HCT116 (cell line): ENCODE measurements around the gene LRRFIP1. TPM values are rescaled to one million over a fixed set of nuclear protein-coding genes. Genes with fewer than 3 reads are reported as not detected.

Experiments used
- ATAC-seq: fragments of 200-7000 bp; cut with Tn5 transposase; 2 replicates; pipeline ENCODE4 v1.9.1; 2020; ENCODE audit warnings: mild to moderate bottlenecking, moderate library complexity
- BruUV-seq: library from RNA; stranded (reverse); fragments of 400-500 nt; replicated peaks from 2 replicates; lab custom pipeline; 2021; lab: Mats Ljungman, UMichigan
- CTCF ChIA-PET: fragments of 300-600 bp; sonication (Branson Sonifier 250); formaldehyde crosslinking; loops from one replicate; lab custom pipeline; 2021; ENCODE audit warnings: antibody characterized with exemption; lab: Charles Lee
- POLR2A ChIA-PET: fragments of 300-600, 350-600 bp; sonication (Branson Sonifier 250); formaldehyde crosslinking; loops from one replicate; lab custom pipeline; 2021; ENCODE audit warnings: antibody characterized with exemption; lab: Charles Lee
- RAD21 ChIA-PET, 2 experiments: fragments of 300-600 bp; sonication (Branson Sonifier 250); formaldehyde crosslinking; loops; one replicate each; lab custom pipeline; 2023; ENCODE audit warnings: low total read pairs in 2 of 2; ENCODE audit not compliant: uncharacterized antibody in 2 of 2, unreplicated experiment in 2 of 2, low non-redundant PET in 1 of 2; lab: Charles Lee
- DNase-seq: peaks from one replicate; pipeline ENCODE4 v3.0.0-alpha.2; 2010; ENCODE audit warnings: low read depth, low spot score
- H2AFZ ChIP-seq: fragments of 200-600 bp; shearing (Covaris generic), sonication (generic); 2 replicates; pipeline ENCODE4 v1.6.1; 2017; ENCODE audit warnings: low read depth, mixed run types, mixed read lengths, antibody characterized with exemption, low read length; ENCODE audit not compliant: poor library complexity, severe bottlenecking
- H3K27ac ChIP-seq: 2 replicates; pipeline ENCODE4 v1.5.1; 2012; ENCODE audit warnings: low read depth, low read length
- H3K27me3 ChIP-seq: fragments of 200-600 bp; sonication (generic); 2 replicates; pipeline ENCODE4 v1.6.1; 2016; ENCODE audit warnings: mixed run types, low read length, mixed read lengths; ENCODE audit not compliant: insufficient read depth
- H3K36me3 ChIP-seq, 2 experiments: fragments of 200-500 bp in 1 of 2; fragments of 200-600 bp in 1 of 2; sonication (Bioruptor generic) in 1 of 2; sonication (generic) in 1 of 2; 2 replicates each; pipeline versions ENCODE4 v1.5.1 to v1.6.1; 2014 to 2016; ENCODE audit warnings: low read length in 2 of 2, inconsistent platforms in 1 of 2, mixed read lengths in 1 of 2, mixed run types in 1 of 2; ENCODE audit not compliant: insufficient read depth in 2 of 2, control insufficient read depth in 1 of 2
- H3K4me1 ChIP-seq, 2 experiments: fragments of 200-600 bp in 1 of 2; sonication (generic) in 1 of 2; 2 replicates each; pipeline versions ENCODE4 v1.5.1 to v1.6.1; 2012 to 2017; ENCODE audit warnings: low read length in 2 of 2, inconsistent platforms in 1 of 2, mild to moderate bottlenecking in 1 of 2, mixed read lengths in 1 of 2, mixed run types in 1 of 2, moderate library complexity in 1 of 2; ENCODE audit not compliant: insufficient read depth in 2 of 2, control insufficient read depth in 1 of 2
- H3K4me2 ChIP-seq: fragments of 200-600 bp; sonication (generic); 2 replicates; pipeline ENCODE4 v1.6.1; 2017; ENCODE audit warnings: mixed run types, low read length, mixed read lengths
- H3K4me3 ChIP-seq, 2 experiments: fragments of 200-600 bp in 1 of 2; sonication (generic) in 1 of 2; replicated peaks in 1 of 2; 2 replicates each; pipeline ENCODE4 v1.5.1; 2011 to 2016; ENCODE audit warnings: low read length in 2 of 2, control low read depth in 1 of 2, low read depth in 1 of 2, mild to moderate bottlenecking in 1 of 2, mixed read lengths in 1 of 2, mixed run types in 1 of 2
- H3K79me2 ChIP-seq: fragments of 200-600 bp; sonication (generic); 2 replicates; pipeline ENCODE4 v1.6.1; 2017; ENCODE audit warnings: mild to moderate bottlenecking, mixed run types, low read length, moderate library complexity, mixed read lengths; ENCODE audit not compliant: insufficient read depth
- H3K9ac ChIP-seq: fragments of 200-600 bp; sonication (generic); 2 replicates; pipeline ENCODE4 v1.6.1; 2016; ENCODE audit warnings: low read length, mixed read lengths
- H3K9me2 ChIP-seq: fragments of 200-600 bp; sonication (generic), shearing (Covaris generic); 2 replicates; pipeline ENCODE4 v1.6.1; 2017; ENCODE audit warnings: mixed run types, mild to moderate bottlenecking, moderate library complexity; ENCODE audit not compliant: insufficient read depth
- H3K9me3 ChIP-seq, 2 experiments: fragments of 200-500 bp in 1 of 2; fragments of 200-600 bp in 1 of 2; sonication (Bioruptor generic) in 1 of 2; sonication (generic) in 1 of 2; 2 replicates each; pipeline ENCODE4 v1.6.1; 2014 to 2017; ENCODE audit warnings: low read length in 2 of 2, mixed read lengths in 2 of 2, inconsistent platforms in 1 of 2, low read depth in 1 of 2, mild to moderate bottlenecking in 1 of 2, mixed run types in 1 of 2, moderate library complexity in 1 of 2; ENCODE audit not compliant: control insufficient read depth in 1 of 2, insufficient read depth in 1 of 2
- H4K20me1 ChIP-seq: fragments of 200-600 bp; sonication (generic), shearing (Covaris generic); 2 replicates; pipeline ENCODE4 v1.6.1; 2017; ENCODE audit warnings: mixed run types, mild to moderate bottlenecking, moderate library complexity; ENCODE audit not compliant: insufficient read depth
- CBX3 ChIP-seq: IDR thresholded peaks from 2 replicates; pipeline ENCODE4 v1.6.1; 2012; ENCODE audit warnings: low read depth
- CEBPB ChIP-seq: IDR thresholded peaks from 2 replicates; pipeline ENCODE4 v1.6.1; 2012; ENCODE audit warnings: low read depth
- ELF1 ChIP-seq: IDR thresholded peaks from 2 replicates; pipeline ENCODE4 v1.6.1; 2012; ENCODE audit warnings: low read depth, borderline replicate concordance
- EZH2phosphoT487 ChIP-seq: fragments of 200-600 bp; IDR thresholded peaks from 2 replicates; pipeline ENCODE4 v1.6.1; 2018; ENCODE audit warnings: antibody characterized with exemption, borderline replicate concordance
- SP1 ChIP-seq: IDR thresholded peaks from 2 replicates; pipeline ENCODE4 v1.6.1; 2012; ENCODE audit warnings: low read depth
- TCF7L2 ChIP-seq: IDR thresholded peaks from 2 replicates; pipeline ENCODE4 v1.7.0; 2011; ENCODE audit warnings: borderline replicate concordance, inconsistent platforms; ENCODE audit not compliant: insufficient read depth, insufficient read length; ENCODE audit errors: extremely low read depth
- ZBTB33 ChIP-seq: IDR thresholded peaks from 2 replicates; pipeline ENCODE4 v1.6.1; 2011; ENCODE audit warnings: mild to moderate bottlenecking, low read length, moderate library complexity; ENCODE audit not compliant: insufficient replicate concordance; ENCODE audit errors: extremely low read depth
- intact Hi-C: fragments of 100-400 bp; cut with micrococcal nuclease; formaldehyde crosslinking; loops from 2 replicates; pipeline ENCODE4 v1.10.0; 2022
- total RNA-seq: library from RNA; stranded (reverse); gene quantifications from one replicate; pipeline ENCODE4 v1.2.1, GENCODE V29; 2021; ENCODE audit not compliant: unreplicated experiment

LRRFIP1 gene
- total RNA-seq, 1 experiment from 2014 or later = 76.9 TPM

GRCh38 chr2:237600205-237600846, 27.1 kb upstream of the LRRFIP1 start:
- POLR2A ChIA-PET = interaction anchor here (0.8 kb wide), 1 partner anchor 8 kb away, joined by 4 read pairs; no protein-coding TSS in a partner anchor
- intact Hi-C loops = no loop called here
- no peak overlapping the region for H3K4me3 ChIP-seq
- RAD21 ChIA-PET = no interaction called here
- H3K79me2 ChIP-seq = no peaks in the 10 kb centered on the region
- CTCF ChIA-PET = no interaction called here
- no peaks in the 10 kb centered on the region for H3K9me2 ChIP-seq
- H3K27me3 ChIP-seq = no peaks in the 10 kb centered on the region
- H3K27ac ChIP-seq = no peak overlapping the region
- ATAC-seq (no peak), DNase-seq (no peak)
- no peaks in the 10 kb centered on the region for H3K9me3 ChIP-seq
- no TSS peak for BruUV-seq
- no peak overlapping the region for H3K4me2 ChIP-seq
- no peaks in the 10 kb centered on the region for H4K20me1 ChIP-seq
- no peaks in the 10 kb centered on the region for H3K36me3 ChIP-seq
- peaks cover 0 to 6% of the 10 kb centered on the region in 2 experiments; a peak in 2 of 4 replicates for H3K4me1 ChIP-seq
- no peak overlapping the region for H2AFZ ChIP-seq
- no peak for TF ChIP-seq ELF1
- TF ChIP-seq CBX3 = no peak
- TF ChIP-seq CEBPB = no peak
- no peak for TF ChIP-seq ZBTB33
- TF ChIP-seq TCF7L2 = no peak
- TF ChIP-seq SP1 = no peak
- no peak for TF ChIP-seq EZH2phosphoT487
- no peak overlapping the region for H3K9ac ChIP-seq
